GM23338 (cell line): ENCODE measurements around the gene PEPD. TPM values are rescaled to one million over a fixed set of nuclear protein-coding genes. Genes with fewer than 3 reads are reported as not detected.

Experiments used
- ATAC-seq: fragments of 200-7000 bp; cut with Tn5 transposase; 3 replicates; pipeline ENCODE4 v1.9.1; 2020
- DNase-seq: peaks from one replicate; pipeline ENCODE4 v3.0.0-alpha.2; 2015; ENCODE audit warnings: low spot score
- H2AFZ ChIP-seq: fragments of 200-600 bp; sonication (generic); 2 replicates; pipeline ENCODE4 v1.8.0; 2016; ENCODE audit warnings: antibody characterized with exemption, mild to moderate bottlenecking, moderate library complexity
- H3F3A ChIP-seq: fragments of 200-600 bp; sonication (generic); replicated peaks from 2 replicates; pipeline ENCODE4 v1.8.0; 2017; ENCODE audit warnings: antibody characterized with exemption, mixed run types, low read depth
- H3K27ac ChIP-seq: fragments of 200-600 bp; sonication (generic); 2 replicates; pipeline ENCODE4 v1.6.1; 2016; ENCODE audit warnings: low read depth
- H3K27me3 ChIP-seq: fragments of 200-600 bp; sonication (generic); 2 replicates; pipeline ENCODE4 v1.8.0; 2016; ENCODE audit warnings: mild to moderate bottlenecking, mixed run types, moderate library complexity; ENCODE audit not compliant: insufficient read depth
- H3K36me3 ChIP-seq: fragments of 200-600 bp; sonication (generic); 2 replicates; pipeline ENCODE4 v1.8.0; 2016; ENCODE audit warnings: mild to moderate bottlenecking; ENCODE audit not compliant: insufficient read depth
- H3K4me1 ChIP-seq: fragments of 200-600 bp; sonication (generic); 2 replicates; pipeline ENCODE4 v1.8.0; 2016; ENCODE audit warnings: mild to moderate bottlenecking, moderate library complexity; ENCODE audit not compliant: insufficient read depth
- H3K4me2 ChIP-seq: fragments of 200-600 bp; sonication (generic); 2 replicates; pipeline ENCODE4 v1.7.1; 2017; ENCODE audit warnings: mixed run types
- H3K4me3 ChIP-seq: fragments of 200-600 bp; sonication (generic); 2 replicates; pipeline ENCODE4 v1.6.1; 2016; ENCODE audit warnings: mixed run types
- H3K79me2 ChIP-seq: fragments of 200-600 bp; sonication (generic); replicated peaks from 2 replicates; pipeline ENCODE4 v1.8.0; 2017; ENCODE audit warnings: mild to moderate bottlenecking; ENCODE audit not compliant: insufficient read depth
- H3K9me2 ChIP-seq: fragments of 200-600 bp; sonication (generic); 2 replicates; pipeline ENCODE4 v1.8.0; 2017; ENCODE audit not compliant: insufficient read depth
- H4K20me1 ChIP-seq: fragments of 200-600 bp; sonication (generic); replicated peaks from 2 replicates; pipeline ENCODE4 v1.8.0; 2017; ENCODE audit warnings: mild to moderate bottlenecking; ENCODE audit not compliant: insufficient read depth
- H3K27ac Mint-ChIP-seq: 2 replicates; pipeline ENCODE4 v1.8.0; 2020; ENCODE audit warnings: inconsistent platforms, mild to moderate bottlenecking, moderate library complexity, mixed read lengths
- H3K27me3 Mint-ChIP-seq: 3 replicates; pipeline ENCODE4 v1.8.0; 2022; ENCODE audit warnings: low read depth, mild to moderate bottlenecking, moderate library complexity, mixed read lengths, inconsistent platforms; ENCODE audit not compliant: insufficient read depth, poor library complexity
- H3K36me3 Mint-ChIP-seq: 3 replicates; pipeline ENCODE4 v1.8.0; 2021; ENCODE audit warnings: low read depth, mild to moderate bottlenecking, inconsistent platforms, moderate library complexity, mixed read lengths
- H3K4me1 Mint-ChIP-seq: 3 replicates; pipeline ENCODE4 v1.8.0; 2020; ENCODE audit warnings: mild to moderate bottlenecking, inconsistent platforms, mixed read lengths
- H3K4me3 Mint-ChIP-seq: 3 replicates; pipeline ENCODE4 v1.8.0; 2021; ENCODE audit warnings: moderate library complexity, mild to moderate bottlenecking, inconsistent platforms, mixed read lengths
- H3K9me3 Mint-ChIP-seq: 3 replicates; pipeline ENCODE4 v1.8.0; 2020; ENCODE audit warnings: moderate library complexity, mild to moderate bottlenecking, inconsistent platforms, mixed read lengths
- CREB1 ChIP-seq: fragments of 250-450 bp; sonication (Bioruptor Pico); IDR thresholded peaks from 2 replicates; pipeline ENCODE4 v1.5.0; 2020; ENCODE audit warnings: low read depth, mild to moderate bottlenecking, moderate library complexity
- EZH2 ChIP-seq: fragments of 200-600 bp; sonication (generic); IDR thresholded peaks from one replicate; pipeline ENCODE4 v1.8.0; 2017; ENCODE audit warnings: antibody characterized with exemption, mild to moderate bottlenecking, low read depth; ENCODE audit not compliant: unreplicated experiment
- EZH2phosphoT487 ChIP-seq: fragments of 200-600 bp; sonication (generic); IDR thresholded peaks from one replicate; pipeline ENCODE4 v1.8.1; 2018; ENCODE audit warnings: antibody characterized with exemption; ENCODE audit not compliant: unreplicated experiment
- JUNB ChIP-seq: IDR thresholded peaks from one replicate; pipeline ENCODE4 v1.6.1; 2016; ENCODE audit warnings: antibody characterized with exemption; ENCODE audit not compliant: unreplicated experiment
- NANOG ChIP-seq: IDR thresholded peaks from 2 replicates; pipeline ENCODE4 v1.6.1; 2016; ENCODE audit warnings: antibody characterized with exemption, borderline replicate concordance
- POLR2AphosphoS5 ChIP-seq: IDR thresholded peaks from 2 replicates; pipeline ENCODE4 v1.6.1; 2016; ENCODE audit warnings: antibody characterized with exemption, low read depth
- REST ChIP-seq: IDR thresholded peaks from one replicate; pipeline ENCODE4 v1.6.1; 2018; ENCODE audit warnings: antibody characterized with exemption; ENCODE audit not compliant: unreplicated experiment
- STAT1 ChIP-seq: IDR thresholded peaks from one replicate; pipeline ENCODE4 v1.6.1; 2016; ENCODE audit warnings: antibody characterized with exemption; ENCODE audit not compliant: unreplicated experiment
- ZNF114 ChIP-seq: fragments of 250-450 bp; sonication (Bioruptor Pico); IDR thresholded peaks from 2 replicates; pipeline ENCODE4 v1.5.0; 2020; ENCODE audit warnings: mild to moderate bottlenecking, moderate library complexity
- ZNF331 ChIP-seq: fragments of 250-450 bp; sonication (Bioruptor Pico); IDR thresholded peaks from 2 replicates; pipeline ENCODE4 v1.5.0; 2020; ENCODE audit warnings: low read depth, mild to moderate bottlenecking, moderate library complexity
- ZNF462 ChIP-seq: fragments of 250-450 bp; sonication (Bioruptor Pico); IDR thresholded peaks from 2 replicates; pipeline ENCODE4 v1.5.0; 2020; ENCODE audit warnings: mild to moderate bottlenecking, moderate library complexity
- polyA plus RNA-seq: library from polyadenylated mRNA; unstranded; fragments of >200 nt; fragmentation: Nextera tagmentation; extraction: Ambion mirVana; gene quantifications from 2 replicates; pipeline ENCODE4 v1.2.1, GENCODE V29; 2016
- total RNA-seq: library from RNA; depleted of rRNA; stranded (reverse); fragments of >200 nt; shearing (Covaris generic); gene quantifications from 2 replicates; pipeline ENCODE4 v1.2.3, GENCODE V29; 2014
- TF ChIP-seq, protein P1 (sequence below): IDR thresholded peaks from 2 replicates; pipeline ENCODE4 v1.6.1; 2016; ENCODE audit warnings: antibody characterized with exemption
- TF ChIP-seq, protein P2 (sequence below), 2 experiments: fragments of 200-600 bp in 1 of 2; sonication (generic) in 1 of 2; conservative IDR thresholded peaks; 2 replicates each; pipeline versions ENCODE4 v1.5.1 to v1.6.1; 2016 to 2017; ENCODE audit warnings: antibody characterized with exemption in 2 of 2, low read depth in 2 of 2, mild to moderate bottlenecking in 2 of 2, moderate library complexity in 1 of 2

PEPD gene
- total and polyA plus RNA-seq, 2 experiments from 2014 or later, result 81.7 to 89.2 TPM

DNA sequence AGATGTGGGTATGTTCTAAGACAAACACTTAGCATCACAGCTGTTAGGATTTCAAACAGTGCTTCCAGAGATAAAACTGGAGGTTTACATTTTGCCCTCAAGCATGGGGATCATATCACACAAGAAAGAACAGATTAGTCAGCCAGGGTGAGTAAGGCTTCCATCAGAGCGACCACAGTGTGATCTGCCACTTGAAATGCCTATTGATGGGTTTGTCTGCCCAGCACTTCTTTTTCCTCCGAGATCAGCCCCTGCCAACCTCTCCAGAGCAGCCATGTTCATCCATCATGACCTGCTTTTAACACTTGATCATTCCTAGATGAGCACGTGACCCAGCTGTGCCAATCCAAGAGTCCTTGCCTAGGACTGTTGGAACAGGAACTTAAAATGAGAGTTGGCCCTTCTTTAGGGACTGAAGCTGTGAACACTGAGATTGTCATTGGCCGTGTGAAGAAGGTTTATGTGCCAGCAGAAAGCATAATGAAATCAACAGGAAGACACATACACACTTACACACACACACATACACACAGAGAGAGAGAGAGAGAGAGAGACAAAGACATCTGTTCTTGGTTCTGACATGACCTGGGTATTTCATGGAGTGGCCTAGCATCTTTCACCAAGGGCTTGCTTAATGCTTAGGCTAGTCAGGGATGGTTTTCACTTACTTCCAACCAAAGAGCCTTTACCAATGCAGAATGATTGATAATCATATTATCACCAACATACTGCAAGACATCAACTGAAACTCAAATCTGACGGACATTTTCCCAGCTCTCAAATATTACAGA lies 153.3 kb downstream of the PEPD start:
- Histone ChIP-seq H3K4me1 (no peaks in the 10 kb centered on the region), H4K20me1 (no peaks in the 10 kb centered on the region), H3K27me3 (no peaks in the 10 kb centered on the region), H3K4me3 (no peak overlapping the region), H3F3A (peaks cover 5% of the 10 kb centered on the region), H3K79me2 (no peaks in the 10 kb centered on the region), H3K4me2 (no peak overlapping the region), H3K36me3 (no peaks in the 10 kb centered on the region), H2AFZ (no peak overlapping the region), H3K9me2 (no peaks in the 10 kb centered on the region), H3K27ac (no peak overlapping the region)
- no peak for TF ChIP-seq EZH2phosphoT487
- no peak for TF ChIP-seq EZH2
- TF ChIP-seq NANOG, result no peak
- no peak for TF ChIP-seq ZNF462 (CRISPR knock-in tag)
- TF ChIP-seq, protein P1, sequence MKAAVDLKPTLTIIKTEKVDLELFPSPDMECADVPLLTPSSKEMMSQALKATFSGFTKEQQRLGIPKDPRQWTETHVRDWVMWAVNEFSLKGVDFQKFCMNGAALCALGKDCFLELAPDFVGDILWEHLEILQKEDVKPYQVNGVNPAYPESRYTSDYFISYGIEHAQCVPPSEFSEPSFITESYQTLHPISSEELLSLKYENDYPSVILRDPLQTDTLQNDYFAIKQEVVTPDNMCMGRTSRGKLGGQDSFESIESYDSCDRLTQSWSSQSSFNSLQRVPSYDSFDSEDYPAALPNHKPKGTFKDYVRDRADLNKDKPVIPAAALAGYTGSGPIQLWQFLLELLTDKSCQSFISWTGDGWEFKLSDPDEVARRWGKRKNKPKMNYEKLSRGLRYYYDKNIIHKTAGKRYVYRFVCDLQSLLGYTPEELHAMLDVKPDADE, result no peak
- no peak for TF ChIP-seq REST
- TF ChIP-seq, protein P2, sequence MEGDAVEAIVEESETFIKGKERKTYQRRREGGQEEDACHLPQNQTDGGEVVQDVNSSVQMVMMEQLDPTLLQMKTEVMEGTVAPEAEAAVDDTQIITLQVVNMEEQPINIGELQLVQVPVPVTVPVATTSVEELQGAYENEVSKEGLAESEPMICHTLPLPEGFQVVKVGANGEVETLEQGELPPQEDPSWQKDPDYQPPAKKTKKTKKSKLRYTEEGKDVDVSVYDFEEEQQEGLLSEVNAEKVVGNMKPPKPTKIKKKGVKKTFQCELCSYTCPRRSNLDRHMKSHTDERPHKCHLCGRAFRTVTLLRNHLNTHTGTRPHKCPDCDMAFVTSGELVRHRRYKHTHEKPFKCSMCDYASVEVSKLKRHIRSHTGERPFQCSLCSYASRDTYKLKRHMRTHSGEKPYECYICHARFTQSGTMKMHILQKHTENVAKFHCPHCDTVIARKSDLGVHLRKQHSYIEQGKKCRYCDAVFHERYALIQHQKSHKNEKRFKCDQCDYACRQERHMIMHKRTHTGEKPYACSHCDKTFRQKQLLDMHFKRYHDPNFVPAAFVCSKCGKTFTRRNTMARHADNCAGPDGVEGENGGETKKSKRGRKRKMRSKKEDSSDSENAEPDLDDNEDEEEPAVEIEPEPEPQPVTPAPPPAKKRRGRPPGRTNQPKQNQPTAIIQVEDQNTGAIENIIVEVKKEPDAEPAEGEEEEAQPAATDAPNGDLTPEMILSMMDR (conservative IDR thresholded peaks at IDR 0.05; ENCODE audit: low read depth in 2 of 2), result no peak
- no peak for TF ChIP-seq STAT1
- TF ChIP-seq ZNF331 (CRISPR knock-in tag), result no peak
- no peak for TF ChIP-seq ZNF114 (CRISPR knock-in tag)
- TF ChIP-seq POLR2AphosphoS5, result no peak
- TF ChIP-seq CREB1 (CRISPR knock-in tag), result no peak
- TF ChIP-seq JUNB, result no peak
- ATAC-seq (no peak), DNase-seq (no peak)
- Mint-ChIP-seq H3K27ac (no peak overlapping the region), H3K9me3 (no peaks in the 10 kb centered on the region), H3K4me1 (0 out of 3 replicates have a peak, but pooled peaks cover 3% of the 10 kb centered on the region), H3K27me3 (peaks cover 2% of the 10 kb centered on the region), H3K36me3 (no peaks in the 10 kb centered on the region), H3K4me3 (no peak overlapping the region)
